Epithelial cell of prostate (primary cell): ENCODE measurements around the gene CUL5.

Experiments
- DNase-seq: peaks from one replicate; pipeline ENCODE4 v3.0.0-alpha.2; 2011; ENCODE audit warnings: low read depth, low spot score
- H3K27ac ChIP-seq: fragments of 450-650 bp; 2 replicates; pipeline ENCODE4 v1.5.1; 2017; ENCODE audit warnings: mild to moderate bottlenecking

CUL5 gene

DNA sequence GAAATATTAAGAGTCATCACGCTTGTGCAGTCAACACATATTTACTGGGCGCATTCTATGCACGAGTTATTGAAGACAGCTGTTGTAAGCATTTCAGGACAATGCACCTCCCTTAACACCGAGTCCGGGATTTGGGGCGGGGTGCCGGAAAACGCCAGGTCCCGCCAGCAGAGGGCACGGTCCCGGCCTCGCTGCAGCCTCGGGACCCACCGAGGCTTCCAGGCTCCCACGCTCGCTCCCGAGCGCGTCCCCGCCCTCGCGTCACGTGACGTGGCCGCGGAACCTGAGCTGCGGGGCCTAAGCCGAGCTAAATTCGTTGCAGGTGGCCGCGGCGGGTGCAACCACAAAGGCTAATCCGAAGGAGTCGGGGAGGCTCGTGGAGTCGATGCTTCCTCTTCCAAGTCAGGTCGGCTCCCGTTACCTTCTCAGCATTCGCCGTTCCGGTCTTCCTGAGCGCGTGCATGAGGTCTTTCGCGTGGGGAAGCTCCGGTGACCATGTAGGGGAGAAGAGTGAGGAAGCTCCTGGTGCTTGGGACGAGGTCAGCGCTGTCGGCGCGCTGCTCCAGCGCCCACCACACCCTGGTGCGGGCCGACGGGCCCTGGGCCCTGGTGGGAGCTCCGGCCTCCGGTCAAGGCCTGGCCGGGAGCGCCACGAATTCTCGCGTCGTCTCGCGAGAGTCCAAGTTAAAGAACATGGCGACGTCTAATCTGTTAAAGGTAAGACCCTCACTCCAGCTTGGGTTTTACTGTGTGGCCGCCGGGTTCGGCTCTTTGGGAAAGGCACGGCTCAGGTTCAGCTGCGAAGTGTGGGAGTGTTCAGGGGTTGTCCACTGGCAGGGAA, at the start of gene CUL5:
TSS of gene CUL5 (plus strand) at position 243 of the 841 bp plus-strand sequence. CDS start at position 694, 451 bp downstream.
- H3K27ac ChIP-seq, result peak within 1 kb of the TSS; percentile 83
- no peak for DNase-seq

DNA sequence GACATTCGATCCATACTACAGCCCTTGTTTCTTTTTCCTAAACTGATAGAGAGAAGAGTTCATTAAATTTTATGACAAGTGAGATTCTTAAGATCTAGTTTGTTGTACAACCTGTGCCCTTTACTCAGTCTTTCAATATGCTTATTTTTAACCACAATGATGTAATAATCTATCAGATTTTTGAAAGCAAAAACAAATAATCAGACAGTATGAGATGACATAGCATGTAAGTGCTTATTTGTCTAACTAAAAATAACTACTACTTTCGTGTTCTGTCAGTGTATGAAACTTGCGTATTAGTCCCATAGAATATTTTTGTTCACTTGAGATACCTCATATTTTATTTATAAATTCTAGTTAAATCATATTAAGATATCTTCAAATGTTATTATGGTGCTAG, 47.2 kb upstream of the CUL5 start:
- no peak overlapping the region for H3K27ac ChIP-seq
- no peak for DNase-seq

DNA sequence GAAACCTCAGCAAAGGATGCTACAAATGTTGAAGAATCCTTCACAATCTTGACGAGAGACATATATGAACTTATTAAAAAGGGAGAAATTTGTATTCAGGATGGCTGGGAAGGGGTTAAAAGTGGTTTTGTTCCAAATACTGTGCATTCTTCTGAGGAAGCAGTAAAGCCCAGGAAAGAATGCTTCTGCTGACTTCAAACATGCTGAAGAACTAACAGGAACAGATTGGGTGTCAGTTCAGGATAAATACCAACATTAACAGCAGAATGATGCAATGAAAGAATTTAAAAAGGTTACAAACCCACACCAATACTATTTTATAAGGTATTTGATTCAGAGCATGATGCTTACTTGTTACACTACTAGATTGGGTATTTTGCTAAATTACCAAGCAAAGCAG, 46.5 kb upstream of the CUL5 start:
- no peak for DNase-seq
- no peak overlapping the region for H3K27ac ChIP-seq

DNA sequence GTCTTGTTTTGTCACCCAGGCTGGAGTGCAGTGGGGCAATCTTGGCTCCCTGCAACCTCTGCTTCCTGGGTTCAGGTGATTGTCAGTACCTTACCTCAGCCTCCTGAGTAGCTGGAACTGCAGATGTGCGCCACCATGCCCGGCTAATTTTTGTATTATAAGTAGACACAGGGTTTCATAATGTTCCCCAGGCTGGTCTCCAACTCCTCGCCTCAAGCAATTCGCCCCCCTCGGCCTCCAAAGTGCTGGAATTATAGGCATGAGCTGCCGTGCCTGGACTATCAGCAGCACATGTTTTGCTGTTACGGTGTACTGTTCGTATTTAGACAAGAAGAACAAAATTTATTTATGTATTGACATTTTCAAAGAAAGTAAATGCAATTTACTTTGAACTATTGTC, 45.6 kb upstream of the CUL5 start:
- no peak overlapping the region for H3K27ac ChIP-seq
- no peak for DNase-seq

DNA sequence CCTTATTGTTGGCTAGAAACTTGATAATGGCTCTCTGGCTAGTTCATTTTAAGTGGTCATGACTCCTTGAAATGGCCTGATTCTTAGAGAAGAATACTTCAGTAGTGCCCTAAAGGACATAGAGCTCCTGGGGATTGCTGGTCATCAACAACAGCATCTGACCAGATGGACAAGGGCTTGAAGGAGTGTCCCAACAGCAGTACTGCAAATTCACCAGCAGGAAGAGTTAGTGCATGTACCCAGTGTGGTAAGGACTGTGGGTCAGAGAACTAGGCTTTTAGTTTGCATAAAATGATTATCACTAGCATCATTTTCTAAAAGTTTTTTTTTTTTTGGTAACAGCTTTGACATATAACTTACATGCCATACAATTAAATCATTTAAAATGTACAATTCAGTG, 39.5 kb upstream of the CUL5 start:
- no peak for DNase-seq
- no peak overlapping the region for H3K27ac ChIP-seq

DNA sequence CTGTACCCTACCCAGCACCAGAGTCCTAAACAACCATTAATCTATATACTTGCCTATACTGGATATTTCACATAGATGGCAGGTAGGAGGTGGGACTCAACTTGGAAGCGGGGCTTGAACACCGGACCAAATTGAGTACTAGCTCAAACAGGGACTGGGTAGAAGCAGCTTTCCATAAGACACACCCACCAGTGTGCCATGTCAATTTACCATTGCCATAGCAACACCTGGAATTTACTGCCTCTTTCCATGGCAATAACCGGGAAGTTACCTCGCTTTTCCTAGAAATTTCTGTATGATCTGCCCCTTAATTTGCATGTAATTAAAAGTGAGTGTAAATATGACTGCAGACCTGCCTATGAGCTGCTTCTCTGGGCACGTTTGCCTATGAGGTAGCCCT, 38.6 kb upstream of the CUL5 start:
- no peak overlapping the region for H3K27ac ChIP-seq

DNA sequence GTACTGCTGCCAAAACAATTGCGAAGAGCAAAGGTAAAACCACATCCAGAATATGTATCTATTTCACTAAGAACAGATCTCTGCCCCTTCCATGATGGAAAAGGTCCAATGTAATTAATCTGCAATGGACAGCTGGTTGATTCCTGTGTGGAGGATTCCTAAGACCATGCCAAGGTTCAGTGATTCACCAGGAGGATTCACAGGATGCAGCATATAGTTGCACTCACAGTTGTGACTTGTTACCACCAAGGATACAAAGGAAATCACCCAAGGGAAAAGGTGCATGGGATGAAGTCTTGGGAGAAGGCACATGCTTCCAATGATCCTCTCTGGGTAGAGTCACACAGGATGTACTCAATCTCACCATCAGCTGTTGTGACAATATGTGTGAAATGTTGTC, 35.1 kb upstream of the CUL5 start:
- no peak for DNase-seq
- no peak overlapping the region for H3K27ac ChIP-seq

More for the DNA sequence above, 38.6 kb upstream of the CUL5 start:
- no peak for DNase-seq

DNA sequence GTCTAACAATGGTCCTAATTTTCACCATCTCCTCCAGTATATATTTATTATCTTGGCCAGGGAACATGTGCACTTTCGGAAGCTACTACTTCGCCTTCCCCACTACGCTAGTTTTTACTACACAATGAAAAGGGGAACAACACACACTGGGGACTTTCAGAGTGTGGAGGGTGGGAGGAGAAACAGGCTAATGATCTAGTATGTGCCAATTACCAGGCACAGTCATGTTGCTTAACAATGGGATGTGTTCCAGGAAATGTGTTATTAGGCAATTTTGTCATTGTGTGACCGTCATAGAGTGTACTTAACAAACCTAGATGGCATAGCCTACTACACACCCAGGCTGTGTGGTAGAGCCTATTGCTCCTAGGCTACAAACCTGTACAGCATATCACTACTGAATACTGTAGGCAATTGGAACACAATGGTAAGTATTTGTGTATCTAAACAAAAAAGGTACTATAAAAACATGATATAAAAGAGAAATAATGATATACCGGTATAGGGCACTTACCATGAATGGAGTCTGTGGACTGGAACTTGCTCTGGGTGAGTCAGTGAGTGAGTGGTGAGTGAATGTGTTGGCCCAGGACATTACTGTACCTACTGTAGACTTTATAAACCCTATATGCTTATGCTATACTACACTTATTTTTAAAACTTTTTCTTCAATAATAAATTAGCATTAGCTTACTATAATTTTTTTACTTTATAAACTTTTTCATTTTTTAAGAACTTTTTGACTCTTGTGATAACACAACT, 20.1 kb upstream of the CUL5 start:
- no peak for DNase-seq
- no peak overlapping the region for H3K27ac ChIP-seq

DNA sequence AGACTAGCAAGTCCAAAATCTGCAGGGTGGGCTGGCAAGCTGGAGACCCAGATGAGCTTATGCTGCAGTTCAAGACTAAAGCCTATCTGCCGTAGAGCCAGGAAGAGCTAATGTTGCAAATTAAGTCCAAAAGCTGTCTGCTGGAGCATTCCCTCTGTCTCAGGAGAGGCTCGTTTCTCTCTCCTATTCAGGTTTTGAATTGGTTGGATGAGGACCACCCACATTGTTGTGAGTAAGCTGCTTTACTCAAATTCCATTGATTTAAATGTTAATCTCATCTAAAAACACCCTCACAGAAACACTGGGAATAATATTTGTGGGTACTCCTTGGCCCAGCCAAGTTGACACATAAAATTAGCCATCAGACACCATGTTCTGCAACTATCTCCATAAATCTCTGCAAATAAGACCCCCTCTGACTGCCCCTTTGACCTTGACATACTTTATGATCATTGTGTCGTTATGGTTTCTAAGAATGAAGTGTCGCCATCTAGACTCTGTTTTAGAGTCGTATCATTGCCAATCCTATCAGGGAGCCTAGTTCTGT, 16.8 kb upstream of the CUL5 start:
- no peak overlapping the region for H3K27ac ChIP-seq
- DNase-seq, result no peak

DNA sequence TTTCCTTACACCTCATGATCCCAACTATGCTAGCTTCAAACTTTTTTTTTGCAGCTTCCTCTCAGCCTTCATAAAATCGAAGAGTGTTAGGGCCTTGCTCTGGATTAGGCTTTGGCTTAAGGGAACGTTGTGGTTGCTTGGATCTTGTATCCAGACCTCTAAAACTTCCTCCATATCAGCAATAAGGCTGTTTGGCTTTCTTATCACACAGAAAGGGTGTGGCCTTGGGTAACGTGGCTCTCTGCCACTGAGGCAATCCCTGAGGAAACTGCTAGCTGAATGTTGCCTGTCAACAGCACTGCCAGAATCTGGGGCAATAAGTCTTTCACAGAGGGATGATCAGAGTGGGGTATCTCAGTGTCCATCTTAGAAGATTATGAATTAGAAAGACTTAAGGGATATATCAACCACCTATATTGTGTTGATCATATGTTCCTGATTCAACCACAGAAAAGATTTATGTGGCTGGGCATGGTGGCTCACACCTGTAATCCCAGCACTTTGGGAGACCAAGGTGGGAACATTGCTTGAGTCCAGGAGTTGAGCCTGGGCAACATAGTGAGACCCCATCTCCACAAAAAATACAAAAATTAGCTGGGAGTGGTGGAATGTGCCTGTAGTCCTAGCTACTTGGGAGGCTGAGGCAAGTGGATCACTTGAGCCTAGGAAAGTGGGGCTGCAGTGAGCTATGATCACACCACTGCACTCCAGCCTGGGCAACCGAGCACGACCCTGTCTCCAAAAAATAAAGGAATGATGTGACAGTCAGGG, 12.5 kb upstream of the CUL5 start:
- no peak for DNase-seq
- no peak overlapping the region for H3K27ac ChIP-seq

DNA sequence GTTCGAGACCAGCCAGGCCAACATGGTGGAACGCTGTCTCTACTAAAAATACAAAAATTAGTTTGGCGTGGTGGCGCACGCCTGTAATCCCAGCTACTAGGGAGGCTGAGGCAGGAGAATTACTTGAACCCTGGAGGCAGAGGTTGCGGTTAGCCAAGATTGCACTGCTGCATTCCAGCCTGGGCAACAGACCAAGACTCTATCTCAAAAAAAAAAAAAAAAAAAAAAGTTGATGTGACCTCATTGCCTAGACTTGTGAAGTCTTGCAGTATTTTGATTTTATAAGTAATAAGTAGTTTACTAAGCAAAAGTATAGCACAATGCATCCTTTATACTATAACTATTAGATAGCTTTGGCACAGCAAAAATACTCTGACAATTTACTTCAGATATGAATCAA, 9.9 kb upstream of the CUL5 start:
- no peak overlapping the region for H3K27ac ChIP-seq
- DNase-seq, result no peak

DNA sequence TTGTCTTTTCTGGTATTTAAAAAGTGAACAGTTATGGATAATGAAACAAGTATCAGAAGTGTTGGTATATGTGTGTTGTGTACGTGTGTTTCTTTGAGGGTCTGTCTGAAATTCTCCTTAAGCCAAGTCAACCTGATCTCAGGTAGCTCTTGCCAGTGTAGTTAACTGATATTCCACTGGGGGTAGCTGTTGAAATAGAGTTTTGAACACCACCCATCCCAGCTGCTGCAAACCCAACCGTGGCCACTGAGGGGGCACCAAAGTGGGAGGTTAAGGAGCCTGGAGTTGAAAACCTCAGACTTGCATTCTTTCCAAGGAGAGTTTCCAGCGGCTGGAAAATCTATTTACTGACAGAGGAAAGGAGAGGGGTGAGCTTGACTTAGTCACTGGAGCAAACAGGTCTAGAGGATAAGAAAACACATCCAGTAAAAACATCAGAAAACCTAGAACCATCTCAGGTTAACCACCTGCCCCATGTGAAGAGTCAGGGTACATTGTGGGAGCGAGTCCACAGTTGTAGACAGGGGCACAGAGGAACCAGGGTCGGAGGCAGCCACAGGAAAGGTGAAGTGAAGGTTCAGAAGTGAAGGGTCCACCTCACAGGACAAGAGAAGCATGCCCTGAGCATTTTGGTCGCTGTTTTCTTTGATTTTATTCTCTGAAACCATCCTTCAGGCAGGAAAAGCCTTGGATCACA, 8.8 kb upstream of the CUL5 start:
- no peak overlapping the region for H3K27ac ChIP-seq
- no peak for DNase-seq

DNA sequence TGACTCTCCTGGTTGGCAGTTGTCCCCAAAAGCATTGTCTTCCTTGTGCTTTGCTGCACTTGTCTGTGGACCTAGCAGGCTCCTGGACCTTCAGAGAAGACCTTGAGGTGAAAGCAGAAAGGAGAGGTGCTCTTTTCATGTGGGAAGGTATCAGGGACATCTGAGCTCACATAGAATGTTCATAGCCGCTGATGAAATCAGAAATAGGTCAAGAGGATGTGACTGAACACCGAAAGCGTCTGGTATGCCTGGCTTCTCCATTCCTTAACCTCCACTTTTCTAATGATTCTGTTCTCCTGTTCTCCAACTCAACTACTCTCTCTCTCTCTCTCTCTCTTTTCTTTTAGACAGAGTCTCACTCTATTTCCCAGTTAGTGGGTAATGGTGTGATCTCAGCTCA, 6.2 kb upstream of the CUL5 start:
- no peak overlapping the region for H3K27ac ChIP-seq
- no peak for DNase-seq

DNA sequence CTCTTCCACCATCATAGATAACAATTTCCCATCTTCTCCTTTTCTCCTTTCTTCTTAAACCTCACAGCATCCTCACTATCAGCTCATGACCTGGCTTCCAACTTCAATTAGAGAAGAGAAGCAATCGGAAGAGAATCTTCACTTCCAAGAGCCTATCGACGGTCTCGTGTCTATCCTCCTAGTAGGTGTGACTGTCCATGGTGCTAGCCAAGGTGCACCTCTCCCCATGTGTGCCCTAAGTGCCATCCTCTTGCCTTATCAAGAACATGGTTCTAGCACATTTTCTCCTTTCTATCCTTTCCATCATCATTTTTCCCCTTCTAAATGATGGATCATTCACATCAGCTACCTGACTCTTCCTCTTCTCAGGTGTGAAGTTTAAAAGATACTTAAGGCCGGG, 5.1 kb upstream of the CUL5 start:
- no peak for DNase-seq
- no peak overlapping the region for H3K27ac ChIP-seq

DNA sequence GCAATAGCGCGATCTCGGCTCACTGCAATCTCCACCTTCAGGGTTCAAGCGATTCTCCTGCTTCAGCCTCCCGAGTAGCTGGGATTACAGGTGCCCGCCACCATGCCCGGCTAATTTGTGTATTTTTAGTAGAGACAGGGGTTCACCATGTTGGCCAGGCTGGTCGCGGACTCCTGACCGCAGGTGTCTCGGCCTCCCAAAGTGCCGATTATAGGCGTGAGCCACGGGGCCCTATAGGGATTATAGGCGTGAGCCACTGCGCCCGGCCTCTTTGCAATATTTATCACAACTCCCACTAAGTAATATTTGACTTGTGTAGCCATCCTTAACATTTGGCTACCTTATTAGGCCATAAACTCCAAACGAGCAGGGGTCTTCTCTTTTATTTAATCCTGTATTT, 879 bp upstream of the CUL5 start:
- DNase-seq, result no peak
- H3K27ac ChIP-seq, result no peak overlapping the region

DNA sequence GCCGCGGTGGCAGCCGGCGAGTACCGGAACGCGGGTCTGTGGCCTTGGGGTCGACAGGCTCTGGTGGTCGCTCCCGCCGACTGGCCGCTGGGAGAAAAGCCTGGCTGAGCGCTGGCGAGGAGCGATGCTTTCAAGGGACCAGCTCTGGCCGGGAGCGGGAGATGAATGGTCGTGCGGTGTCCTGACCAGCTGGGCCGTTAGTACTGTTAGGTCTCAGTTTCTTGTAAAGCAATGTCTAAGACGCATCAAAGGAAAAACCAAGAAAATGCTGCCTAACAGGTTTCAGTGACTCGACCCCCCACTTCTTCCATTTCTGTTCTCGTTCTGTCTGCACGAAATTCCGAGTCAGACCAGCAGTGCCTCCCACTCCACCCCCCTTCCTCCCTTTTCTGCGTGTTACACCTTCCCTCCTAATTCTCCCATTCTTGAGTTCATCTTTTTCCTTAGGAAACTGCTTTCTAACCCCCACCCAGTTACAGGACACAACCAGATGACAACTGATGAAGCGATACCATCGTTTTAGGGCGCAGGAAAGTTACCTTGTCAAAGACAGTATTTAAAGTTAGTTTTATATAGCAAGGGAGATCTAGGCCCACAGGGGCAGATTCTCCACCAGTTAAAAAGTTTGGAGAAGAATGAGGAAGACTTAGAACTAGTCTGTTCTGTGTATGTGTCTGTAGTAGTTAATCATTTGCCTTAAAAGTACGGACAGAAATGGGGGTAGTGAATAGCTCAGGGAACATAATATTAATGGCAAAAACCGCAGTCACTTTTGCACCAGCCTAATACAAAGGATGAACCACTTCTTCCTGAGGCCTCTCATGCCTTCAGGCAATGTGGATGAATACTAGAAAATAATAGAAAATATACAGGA, 1.0 kb downstream of the CUL5 start:
- H3K27ac ChIP-seq, result peak overlapping the region; percentile 83
- no peak for DNase-seq

DNA sequence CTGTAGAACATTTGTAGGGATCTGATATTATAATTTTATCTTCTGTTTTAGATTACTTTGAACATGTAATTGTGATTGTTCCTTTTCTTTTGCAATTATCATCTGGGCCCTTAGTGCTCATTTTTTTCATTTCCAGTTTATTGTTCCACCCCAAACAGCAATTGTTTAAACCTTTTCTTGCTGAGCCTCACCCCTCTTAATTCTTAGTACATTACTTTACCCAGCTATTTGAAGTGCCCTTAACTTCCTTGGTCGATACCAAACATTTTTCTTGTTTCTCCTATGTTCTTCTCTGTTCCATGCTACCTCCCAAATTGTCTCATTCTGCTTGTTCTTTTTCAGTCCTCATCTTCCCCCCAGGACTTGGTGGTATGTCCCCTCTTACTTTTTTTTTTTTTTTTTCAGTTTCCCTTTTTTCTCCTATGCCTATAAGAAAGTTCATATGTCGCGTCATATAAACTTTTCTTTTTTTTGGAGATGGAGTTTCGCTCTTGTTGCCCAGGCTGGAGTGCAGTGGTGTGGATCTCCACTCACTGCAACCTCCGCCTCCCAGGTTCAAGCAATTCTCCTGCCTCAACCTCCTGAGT, 3.5 kb downstream of the CUL5 start:
- DNase-seq, result no peak
- H3K27ac ChIP-seq, result no peak overlapping the region

DNA sequence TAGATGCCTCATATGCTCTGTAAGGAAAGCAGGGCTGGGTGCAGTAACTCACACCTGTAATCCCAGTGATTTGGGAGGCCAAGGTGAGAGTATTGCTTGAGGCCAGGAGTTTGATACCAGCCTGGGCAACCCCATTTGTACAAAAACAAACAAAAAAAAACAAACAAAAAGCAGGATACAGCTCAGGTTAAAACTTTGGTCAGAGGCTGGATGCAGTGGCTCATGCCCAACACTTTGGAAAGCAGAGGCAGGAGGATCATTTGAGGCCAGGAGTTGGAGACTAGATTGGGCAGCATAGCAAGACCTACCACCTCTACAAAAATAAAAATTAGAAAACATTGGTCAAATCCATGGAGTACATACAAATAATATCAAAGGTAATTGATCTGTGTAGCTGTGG, 7.9 kb downstream of the CUL5 start:
- DNase-seq, result no peak
- H3K27ac ChIP-seq, result no peak overlapping the region

DNA sequence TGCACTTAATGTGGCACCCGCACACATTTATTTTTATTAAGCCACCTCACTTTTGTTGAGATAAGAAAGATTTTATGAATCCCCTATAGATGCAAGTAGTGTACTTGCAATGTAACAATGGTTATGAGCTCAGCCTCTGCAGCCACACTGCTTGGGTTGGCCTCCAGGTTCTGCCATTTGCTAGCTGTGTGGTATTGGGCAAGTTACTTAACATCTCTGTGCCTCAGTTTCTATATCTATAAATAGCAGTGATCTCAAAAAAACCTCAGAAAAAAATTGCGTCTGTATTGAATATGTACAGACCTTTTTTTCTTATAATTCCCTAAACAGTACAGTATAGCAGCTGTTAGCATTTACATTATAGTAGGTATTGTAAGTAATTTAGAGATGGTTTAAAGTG, 10.0 kb downstream of the CUL5 start:
- H3K27ac ChIP-seq, result no peak overlapping the region

More for the DNA sequence above, 10.0 kb downstream of the CUL5 start:
- no peak for DNase-seq
